A549 (cell line): Measurements from ENCODE around the gene FOLR1. TPM values are rescaled to one million over a fixed set of nuclear protein-coding genes. Genes with fewer than 3 reads are reported as not detected.

Experiments used
- ATAC-seq, 2 experiments: fragments of 200-7000 bp in 1 of 2; fragments of >200 bp in 1 of 2; cut with Nextera tagmentation in 1 of 2; cut with Tn5 transposase in 1 of 2; 3 replicates each; pipeline versions ENCODE4 v1.8.0 to v1.9.1; 2018 to 2020; ENCODE audit warnings: mild to moderate bottlenecking in 1 of 2, moderate library complexity in 1 of 2
- CTCF ChIA-PET: fragments of 300-600 bp; sonication (Branson Sonifier 250); formaldehyde crosslinking; extraction: SDS; loops from one replicate; lab custom pipeline; 2021; ENCODE audit warnings: antibody characterized with exemption, inconsistent platforms; lab: Yijun Ruan, JAX
- POLR2A ChIA-PET: fragments of 350-600 bp; formaldehyde crosslinking; extraction: SDS; loops from one replicate; lab custom pipeline; 2021; ENCODE audit warnings: antibody characterized with exemption, inconsistent platforms; lab: Yijun Ruan, JAX
- DNase-seq, 2 experiments: peaks; one replicate each; pipeline versions ENCODE4 v3.0.0 to v3.0.0-alpha.2; 2011 to 2016; ENCODE audit warnings: low read depth in 1 of 2, low spot score in 1 of 2
- FAIRE-seq: peaks from 2 replicates; lab custom pipeline; 2011; peaks lifted over from hg19 to GRCh38; lab: Jason Lieb, UNC
- H3K27ac ChIP-seq, 2 experiments: fragments of >200 bp; sonication (Bioruptor Twin); formaldehyde crosslinking; 3 replicates each; pipeline ENCODE4 v1.5.1; 2016 to 2017
- H3K4me1 ChIP-seq: fragments of >200 bp; sonication (Bioruptor Twin); formaldehyde crosslinking; 3 replicates; pipeline ENCODE4 v1.6.1; 2016
- H3K4me2 ChIP-seq: fragments of >200 bp; sonication (Bioruptor Twin); formaldehyde crosslinking; 3 replicates; pipeline ENCODE4 v1.6.1; 2016
- H3K4me3 ChIP-seq: fragments of >200 bp; sonication (Bioruptor Twin); formaldehyde crosslinking; 3 replicates; pipeline ENCODE4 v1.5.1; 2016
- H3K9me3 ChIP-seq: fragments of >200 bp; sonication (Bioruptor Twin); formaldehyde crosslinking; 3 replicates; pipeline ENCODE4 v1.6.1; 2016
- BHLHE40 ChIP-seq: IDR thresholded peaks from 2 replicates; pipeline ENCODE4 v1.6.1; 2012; ENCODE audit warnings: low read depth, low read length, inconsistent platforms
- EP300 ChIP-seq, 2 experiments: fragments of >200 bp; sonication (Bioruptor Twin); formaldehyde crosslinking; IDR thresholded peaks; 2 replicates in 1 of 2; 3 replicates in 1 of 2; pipeline ENCODE4 v1.6.1; 2016 to 2017
- FOSB ChIP-seq: fragments of 250-450 bp; sonication (Bioruptor Pico); IDR thresholded peaks from 2 replicates; pipeline ENCODE4 v1.5.0; 2020; ENCODE audit warnings: mild to moderate bottlenecking, moderate library complexity
- GATA3 ChIP-seq: IDR thresholded peaks from 2 replicates; pipeline ENCODE4 v1.6.1; 2012; ENCODE audit warnings: borderline replicate concordance
- HOXB5 ChIP-seq: fragments of 250-450 bp; sonication (Bioruptor Pico); IDR thresholded peaks from 2 replicates; pipeline ENCODE4 v1.5.0; 2020; ENCODE audit warnings: mild to moderate bottlenecking, moderate library complexity
- JUN ChIP-seq, 2 experiments: fragments of >200 bp; sonication (Bioruptor Twin); formaldehyde crosslinking; IDR thresholded peaks; 2 replicates in 1 of 2; 3 replicates in 1 of 2; pipeline ENCODE4 v1.6.1; 2016 to 2017
- KDM5A ChIP-seq: fragments of 200-600 bp; sonication (generic); IDR thresholded peaks from 2 replicates; pipeline ENCODE4 v1.6.1; 2016; ENCODE audit warnings: antibody characterized with exemption, mild to moderate bottlenecking
- NFE2L2 ChIP-seq: fragments of 150-350 bp; conservative IDR thresholded peaks from 2 replicates; pipeline ENCODE4 v1.6.1; 2014; ENCODE audit warnings: low read length
- NPAS2 ChIP-seq: fragments of 250-450 bp; sonication (Bioruptor Pico); IDR thresholded peaks from 2 replicates; pipeline ENCODE4 v1.8.0; 2022; ENCODE audit warnings: mild to moderate bottlenecking, moderate library complexity, borderline replicate concordance
- PHF8 ChIP-seq: fragments of 200-600 bp; sonication (generic); IDR thresholded peaks from 2 replicates; pipeline ENCODE4 v1.6.1; 2016; ENCODE audit warnings: low read depth, mild to moderate bottlenecking, antibody characterized with exemption, moderate library complexity, borderline replicate concordance
- RARB ChIP-seq: fragments of 250-450 bp; sonication (Bioruptor Pico); IDR thresholded peaks from 2 replicates; pipeline ENCODE4 v1.8.0; 2021; ENCODE audit warnings: mild to moderate bottlenecking, moderate library complexity
- ZFP36 ChIP-seq: fragments of 450-650 bp; IDR thresholded peaks from 2 replicates; pipeline ENCODE4 v1.6.1; 2014; ENCODE audit warnings: borderline replicate concordance; ENCODE audit not compliant: partially characterized antibody
- ZNF302 ChIP-seq: fragments of 250-450 bp; sonication (Bioruptor Pico); IDR thresholded peaks from 2 replicates; pipeline ENCODE4 v1.9.0; 2021; ENCODE audit warnings: inconsistent platforms, mild to moderate bottlenecking, moderate library complexity
- WGBS: methylation state at CpG from one replicate; pipeline ENCODE4 v1.1.6; 2017; ENCODE audit errors: missing lambda C conversion rate; 5-methylcytosine and 5-hydroxymethylcytosine counted together
- polyA plus RNA-seq, 4 experiments: library from polyadenylated mRNA; depleted of rRNA in 3 of 4; stranded (reverse); fragments of >200 nt; fragmentation: RNase III in 1 of 4; extraction: RNeasy Plus Mini Kit Qiagen cat#74134 plus additional on column Dnase treatment in 1 of 4; gene quantifications; 2 replicates in 3 of 4; 3 replicates in 1 of 4; pipeline ENCODE4 v1.2.3, GENCODE V29; 2011 to 2017
- TF ChIP-seq, protein P1 (sequence below): fragments of 200-600 bp; sonication (generic); IDR thresholded peaks from 2 replicates; pipeline ENCODE4 v1.6.1; 2016; ENCODE audit warnings: antibody characterized with exemption, mild to moderate bottlenecking, moderate library complexity
- TF ChIP-seq, protein P2 (sequence below): fragments of 250-450 bp; sonication (Bioruptor Pico); IDR thresholded peaks from 2 replicates; pipeline ENCODE4 v1.5.0; 2020; ENCODE audit warnings: low read depth, mild to moderate bottlenecking, moderate library complexity
- TF ChIP-seq, protein P3 (sequence below): fragments of 450-650 bp; IDR thresholded peaks from 2 replicates; pipeline ENCODE4 v1.6.1; 2014; ENCODE audit warnings: antibody characterized with exemption

The FOLR1 gene
- polyA plus RNA-seq, 2 of the 4 experiments (the other 2 are of a cell fraction) = 0.08 to 0.22 TPM

DNA sequence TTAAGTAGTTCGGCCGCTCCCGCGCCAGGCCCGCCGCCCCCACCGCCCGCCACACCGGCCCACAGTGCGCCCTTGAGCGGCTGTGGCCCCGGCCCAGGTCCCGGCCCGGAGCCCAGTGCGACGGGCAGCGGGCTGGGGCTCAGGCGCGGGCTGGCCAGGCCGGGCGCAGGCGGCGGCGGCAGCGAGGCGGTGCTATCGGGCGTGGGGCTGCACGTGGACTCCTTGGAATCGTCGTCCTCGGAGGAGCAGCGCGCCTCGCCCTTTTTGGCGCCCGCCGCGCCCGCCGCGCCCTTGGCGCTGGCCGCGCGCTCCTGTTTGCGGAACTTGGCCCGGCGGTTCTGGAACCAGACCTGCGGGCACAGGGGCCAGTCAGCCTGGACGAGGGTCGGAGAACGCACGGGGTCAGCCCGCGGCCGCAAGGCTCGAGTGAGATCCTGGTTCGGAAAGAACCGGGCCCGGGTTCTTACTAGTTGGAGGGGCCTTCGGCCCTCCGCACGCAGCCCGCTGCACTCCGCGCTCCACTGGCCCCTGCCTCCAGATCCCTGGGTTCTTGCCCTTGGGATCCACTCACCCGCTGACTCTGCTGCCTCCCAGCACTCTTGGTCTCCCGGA is 48.0 kb downstream of the FOLR1 start:
- DNase-seq (no peak), FAIRE-seq (no peak), ATAC-seq (peak in 1 of 2 experiments; percentile 8; a peak in 3 of 6 replicates)
- ChIA-PET CTCF (interaction anchor here (0.7 to 5.9 kb wide), 4 partner anchors 10 to 263 kb away, joined by 3 to 83 read pairs (median 4); partner anchors contain the start of gene INPPL1), POLR2A (no interaction called here)
- Histone ChIP-seq H3K9me3 (0 out of 3 replicates have a peak, but pooled peaks cover 3% of the 10 kb centered on the region), H3K27ac (no peak overlapping the region), H3K4me3 (no peak overlapping the region), H3K4me1 (peaks cover 12% of the 10 kb centered on the region), H3K4me2 (no peak overlapping the region)
- WGBS = 80% methylated on average over 45 of the region's 69 CpGs
- TF ChIP-seq JUN (IDR thresholded peaks at IDR 0.05) = no peak
- TF ChIP-seq, protein P1, sequence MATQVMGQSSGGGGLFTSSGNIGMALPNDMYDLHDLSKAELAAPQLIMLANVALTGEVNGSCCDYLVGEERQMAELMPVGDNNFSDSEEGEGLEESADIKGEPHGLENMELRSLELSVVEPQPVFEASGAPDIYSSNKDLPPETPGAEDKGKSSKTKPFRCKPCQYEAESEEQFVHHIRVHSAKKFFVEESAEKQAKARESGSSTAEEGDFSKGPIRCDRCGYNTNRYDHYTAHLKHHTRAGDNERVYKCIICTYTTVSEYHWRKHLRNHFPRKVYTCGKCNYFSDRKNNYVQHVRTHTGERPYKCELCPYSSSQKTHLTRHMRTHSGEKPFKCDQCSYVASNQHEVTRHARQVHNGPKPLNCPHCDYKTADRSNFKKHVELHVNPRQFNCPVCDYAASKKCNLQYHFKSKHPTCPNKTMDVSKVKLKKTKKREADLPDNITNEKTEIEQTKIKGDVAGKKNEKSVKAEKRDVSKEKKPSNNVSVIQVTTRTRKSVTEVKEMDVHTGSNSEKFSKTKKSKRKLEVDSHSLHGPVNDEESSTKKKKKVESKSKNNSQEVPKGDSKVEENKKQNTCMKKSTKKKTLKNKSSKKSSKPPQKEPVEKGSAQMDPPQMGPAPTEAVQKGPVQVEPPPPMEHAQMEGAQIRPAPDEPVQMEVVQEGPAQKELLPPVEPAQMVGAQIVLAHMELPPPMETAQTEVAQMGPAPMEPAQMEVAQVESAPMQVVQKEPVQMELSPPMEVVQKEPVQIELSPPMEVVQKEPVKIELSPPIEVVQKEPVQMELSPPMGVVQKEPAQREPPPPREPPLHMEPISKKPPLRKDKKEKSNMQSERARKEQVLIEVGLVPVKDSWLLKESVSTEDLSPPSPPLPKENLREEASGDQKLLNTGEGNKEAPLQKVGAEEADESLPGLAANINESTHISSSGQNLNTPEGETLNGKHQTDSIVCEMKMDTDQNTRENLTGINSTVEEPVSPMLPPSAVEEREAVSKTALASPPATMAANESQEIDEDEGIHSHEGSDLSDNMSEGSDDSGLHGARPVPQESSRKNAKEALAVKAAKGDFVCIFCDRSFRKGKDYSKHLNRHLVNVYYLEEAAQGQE = no peak
- no peak for TF ChIP-seq RARB (CRISPR knock-in tag)
- TF ChIP-seq ZNF302 = no peak
- no peak for TF ChIP-seq ZFP36
- no peak for TF ChIP-seq FOSB (CRISPR knock-in tag)
- TF ChIP-seq BHLHE40 = no peak
- no peak for TF ChIP-seq NFE2L2
- TF ChIP-seq, protein P2, sequence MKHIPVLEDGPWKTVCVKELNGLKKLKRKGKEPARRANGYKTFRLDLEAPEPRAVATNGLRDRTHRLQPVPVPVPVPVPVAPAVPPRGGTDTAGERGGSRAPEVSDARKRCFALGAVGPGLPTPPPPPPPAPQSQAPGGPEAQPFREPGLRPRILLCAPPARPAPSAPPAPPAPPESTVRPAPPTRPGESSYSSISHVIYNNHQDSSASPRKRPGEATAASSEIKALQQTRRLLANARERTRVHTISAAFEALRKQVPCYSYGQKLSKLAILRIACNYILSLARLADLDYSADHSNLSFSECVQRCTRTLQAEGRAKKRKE (CRISPR knock-in tag) = no peak
- TF ChIP-seq EP300 (IDR thresholded peaks at IDR 0.05) = no peak

DNA sequence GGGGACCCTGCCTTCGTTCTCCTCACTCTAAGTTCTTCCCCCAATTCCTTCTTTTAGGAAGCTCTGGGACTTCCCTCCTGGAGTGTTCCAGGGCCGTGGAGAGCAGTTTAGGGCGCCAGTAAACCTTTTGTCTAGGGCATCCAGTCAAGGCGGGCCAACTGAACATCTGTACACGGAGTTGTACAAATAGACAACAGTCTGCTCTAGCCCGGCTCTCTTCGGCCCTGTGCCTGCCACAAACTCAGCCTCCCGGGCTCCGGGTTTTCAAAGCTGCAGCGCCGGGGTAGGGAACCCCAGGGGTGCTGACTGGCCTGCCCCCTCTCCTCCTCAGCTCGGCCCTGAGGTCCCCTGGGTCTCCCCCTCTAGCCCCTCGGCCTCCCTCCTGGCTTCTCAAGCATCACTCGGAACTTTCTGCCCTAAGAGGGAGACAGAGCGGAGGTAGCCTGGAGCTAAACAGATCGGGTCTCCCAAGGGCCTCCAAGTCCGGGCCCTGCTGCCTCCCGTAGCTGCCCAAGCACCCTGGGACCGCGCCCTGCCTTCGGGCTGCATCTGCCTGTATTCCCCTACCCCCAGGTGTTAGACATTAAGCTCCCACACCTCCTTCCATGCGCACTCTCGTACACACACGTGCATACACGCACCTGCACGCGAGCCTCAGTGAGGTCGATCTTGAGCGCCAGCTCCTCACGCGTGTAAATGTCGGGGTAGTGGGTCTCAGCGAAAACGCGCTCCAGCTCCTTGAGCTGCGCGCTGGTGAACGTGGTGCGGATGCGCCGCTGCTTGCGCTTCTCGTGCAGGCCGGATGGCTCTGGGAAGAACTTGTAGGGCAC is 48.7 kb downstream of the FOLR1 start:
- TF ChIP-seq KDM5A (no peak), GATA3 (no peak)
- DNase-seq (no peak), FAIRE-seq (no peak), ATAC-seq (peak in 1 of 2 experiments; percentile 15; a peak in 3 of 6 replicates)
- POLR2A ChIA-PET = interaction anchor here (0.5 kb wide), 1 partner anchor 163 kb away, joined by 3 read pairs; no protein-coding TSS in a partner anchor
- Histone ChIP-seq H3K27ac (no peak overlapping the region), H3K4me3 (no peak overlapping the region), H3K4me2 (no peak overlapping the region), H3K4me1 (peaks cover 12% of the 10 kb centered on the region), H3K9me3 (0 out of 3 replicates have a peak, but pooled peaks cover 3% of the 10 kb centered on the region)
- 90% methylated on average over 43 of the region's 44 CpGs for WGBS
- CTCF ChIA-PET = interaction anchor here (0.7 to 1.5 kb wide), 5 partner anchors 9 to 264 kb away, joined by 3 to 4 read pairs (median 3); partner anchors contain the start of gene CLPB

DNA sequence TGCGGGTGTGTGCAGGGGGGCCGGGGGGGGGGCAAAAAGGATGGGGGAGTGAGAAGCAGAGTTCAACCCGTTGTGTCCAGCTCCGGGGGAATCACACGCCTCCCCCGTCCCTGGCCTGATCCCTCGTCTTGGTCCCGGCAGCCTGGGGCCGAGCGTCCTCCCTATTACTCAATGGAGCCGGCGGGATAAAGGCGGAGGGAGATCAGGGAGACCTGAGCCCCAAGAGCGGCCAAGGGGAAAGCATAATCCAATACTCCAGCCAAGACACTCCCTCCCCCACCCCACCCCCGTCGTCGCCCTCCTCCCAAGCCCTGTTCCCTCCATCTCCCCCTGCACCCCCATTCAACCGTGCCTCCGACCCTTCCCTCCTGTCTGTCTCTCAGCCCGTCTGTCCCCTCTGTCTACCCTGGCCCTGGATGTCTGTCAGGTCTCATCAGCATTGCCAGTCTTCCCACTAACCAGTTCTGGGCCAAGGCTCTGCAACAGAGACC is 49.4 kb downstream of the FOLR1 start:
- no peak for TF ChIP-seq HOXB5 (CRISPR knock-in tag)
- TF ChIP-seq, protein P3, sequence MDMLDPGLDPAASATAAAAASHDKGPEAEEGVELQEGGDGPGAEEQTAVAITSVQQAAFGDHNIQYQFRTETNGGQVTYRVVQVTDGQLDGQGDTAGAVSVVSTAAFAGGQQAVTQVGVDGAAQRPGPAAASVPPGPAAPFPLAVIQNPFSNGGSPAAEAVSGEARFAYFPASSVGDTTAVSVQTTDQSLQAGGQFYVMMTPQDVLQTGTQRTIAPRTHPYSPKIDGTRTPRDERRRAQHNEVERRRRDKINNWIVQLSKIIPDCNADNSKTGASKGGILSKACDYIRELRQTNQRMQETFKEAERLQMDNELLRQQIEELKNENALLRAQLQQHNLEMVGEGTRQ = no peak
- no peak for TF ChIP-seq PHF8
- TF ChIP-seq NPAS2 (CRISPR knock-in tag) = no peak
- H3K4me1 ChIP-seq = peaks cover 12% of the 10 kb centered on the region
- FAIRE-seq (no peak), ATAC-seq (no peak; a peak in 1 of 6 replicates), DNase-seq (no peak)
- H3K9me3 ChIP-seq = 0 out of 3 replicates have a peak, but pooled peaks cover 3% of the 10 kb centered on the region
- no peak overlapping the region for H3K4me3 ChIP-seq
- no peak overlapping the region for H3K27ac ChIP-seq
- WGBS = 90% methylated on average over 15 of the region's 20 CpGs
- ChIA-PET CTCF (interaction anchor here (1.0 to 1.5 kb wide), 3 partner anchors 193 to 265 kb away, joined by 3 to 4 read pairs (median 4); partner anchors contain the start of gene CLPB), POLR2A (no interaction called here)
- no peak overlapping the region for H3K4me2 ChIP-seq
